Bronchial epithelial cell (primary cell): ENCODE results near the gene EPHB1. TPM values are rescaled to one million over a fixed set of nuclear protein-coding genes. Genes with fewer than 3 reads are reported as not detected.

Experiments
- DNase-seq: peaks from one replicate; pipeline ENCODE4 v3.0.0-alpha.2; 2010; ENCODE audit warnings: low read depth
- FAIRE-seq: peaks from 2 replicates; lab custom pipeline; 2011; peaks lifted over from hg19 to GRCh38; lab: Jason Lieb, UNC
- H3K27me3 ChIP-seq: 2 replicates; pipeline ENCODE4 v1.5.1; 2011; ENCODE audit warnings: low read length; ENCODE audit not compliant: control insufficient read depth, insufficient read depth
- H3K36me3 ChIP-seq: 2 replicates; pipeline ENCODE4 v1.5.1; 2011; ENCODE audit warnings: low read length; ENCODE audit not compliant: control insufficient read depth, insufficient read depth
- H3K4me3 ChIP-seq: 2 replicates; pipeline ENCODE4 v1.5.1; 2011; ENCODE audit warnings: mild to moderate bottlenecking, low read depth, low read length, control low read depth
- total RNA-seq: library from RNA; depleted of rRNA; stranded (reverse); fragments of >200 nt; gene quantifications from 2 replicates; pipeline ENCODE4 v1.2.1, GENCODE V29; 2014
- TF ChIP-seq, protein P1 (sequence below): IDR thresholded peaks from 2 replicates; pipeline ENCODE4 v1.5.1; 2011; ENCODE audit warnings: mild to moderate bottlenecking, moderate library complexity, low read length, control low read depth, inconsistent platforms; ENCODE audit not compliant: insufficient read depth, severe bottlenecking

Gene EPHB1
- total RNA-seq, 1 donor from 2014 or later, result under 0.01 TPM

GRCh38 chr3:135216659-135217058, 421.6 kb downstream of the EPHB1 start:
- FAIRE-seq, result no peak
- no peak for DNase-seq

GRCh38 chr3:135217730-135218129, 422.7 kb downstream of the EPHB1 start:
- H3K36me3 ChIP-seq, result no peaks in the 10 kb centered on the region
- FAIRE-seq (no peak), DNase-seq (no peak)
- TF ChIP-seq, protein P1, sequence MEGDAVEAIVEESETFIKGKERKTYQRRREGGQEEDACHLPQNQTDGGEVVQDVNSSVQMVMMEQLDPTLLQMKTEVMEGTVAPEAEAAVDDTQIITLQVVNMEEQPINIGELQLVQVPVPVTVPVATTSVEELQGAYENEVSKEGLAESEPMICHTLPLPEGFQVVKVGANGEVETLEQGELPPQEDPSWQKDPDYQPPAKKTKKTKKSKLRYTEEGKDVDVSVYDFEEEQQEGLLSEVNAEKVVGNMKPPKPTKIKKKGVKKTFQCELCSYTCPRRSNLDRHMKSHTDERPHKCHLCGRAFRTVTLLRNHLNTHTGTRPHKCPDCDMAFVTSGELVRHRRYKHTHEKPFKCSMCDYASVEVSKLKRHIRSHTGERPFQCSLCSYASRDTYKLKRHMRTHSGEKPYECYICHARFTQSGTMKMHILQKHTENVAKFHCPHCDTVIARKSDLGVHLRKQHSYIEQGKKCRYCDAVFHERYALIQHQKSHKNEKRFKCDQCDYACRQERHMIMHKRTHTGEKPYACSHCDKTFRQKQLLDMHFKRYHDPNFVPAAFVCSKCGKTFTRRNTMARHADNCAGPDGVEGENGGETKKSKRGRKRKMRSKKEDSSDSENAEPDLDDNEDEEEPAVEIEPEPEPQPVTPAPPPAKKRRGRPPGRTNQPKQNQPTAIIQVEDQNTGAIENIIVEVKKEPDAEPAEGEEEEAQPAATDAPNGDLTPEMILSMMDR, result no peak
- H3K4me3 ChIP-seq, result no peak overlapping the region
- no peaks in the 10 kb centered on the region for H3K27me3 ChIP-seq

More at GRCh38 chr3:135216659-135217058, 421.6 kb downstream of the EPHB1 start:
- Histone ChIP-seq H3K27me3 (no peaks in the 10 kb centered on the region), H3K36me3 (no peaks in the 10 kb centered on the region), H3K4me3 (no peak overlapping the region)
- TF ChIP-seq, protein P1, result no peak

DNA sequence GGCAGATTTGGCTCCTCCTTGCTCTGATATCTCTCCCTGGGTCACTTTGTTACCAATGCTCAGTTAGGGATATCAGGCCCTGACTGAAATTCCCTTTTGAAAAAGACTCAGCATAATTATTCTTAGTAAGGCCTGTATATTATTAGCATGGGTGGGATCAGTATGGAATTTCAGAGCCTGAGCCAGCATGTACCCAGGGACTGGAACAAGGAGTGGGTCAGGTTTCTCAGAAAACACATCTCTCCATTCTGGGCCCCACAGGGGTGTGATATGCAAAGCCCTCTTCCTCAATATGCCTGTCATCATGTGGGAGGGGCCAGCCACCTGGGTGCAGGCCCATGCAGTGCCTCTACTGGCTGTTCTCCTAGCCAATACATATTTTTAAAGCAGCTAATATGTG, 423.2 kb downstream of the EPHB1 start:
- DNase-seq, result no peak
- H3K36me3 ChIP-seq, result no peaks in the 10 kb centered on the region
- no peak for FAIRE-seq
- no peaks in the 10 kb centered on the region for H3K27me3 ChIP-seq
- TF ChIP-seq, protein P1, result no peak
- no peak overlapping the region for H3K4me3 ChIP-seq

DNA sequence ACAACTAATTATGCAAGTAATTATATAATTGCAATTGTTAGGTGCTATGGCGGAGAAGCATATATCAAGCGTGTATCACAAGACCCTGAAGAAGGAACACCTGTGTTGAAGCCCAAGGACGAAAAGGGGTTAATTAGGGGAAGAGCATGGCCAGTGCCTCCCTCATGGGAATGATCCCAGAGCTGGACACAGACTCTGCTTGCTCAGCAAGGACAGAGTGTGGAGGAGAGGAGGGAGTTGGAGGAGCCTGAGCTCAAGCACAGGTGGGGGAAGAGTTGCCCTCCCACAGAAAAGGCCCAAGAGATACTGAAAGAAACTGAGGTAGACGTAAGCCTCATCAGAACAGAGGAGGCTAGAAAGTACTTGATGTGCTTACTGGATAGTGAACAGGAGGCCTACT, 423.7 kb downstream of the EPHB1 start:
- DNase-seq (no peak), FAIRE-seq (no peak)
- TF ChIP-seq, protein P1, result no peak
- Histone ChIP-seq H3K27me3 (no peaks in the 10 kb centered on the region), H3K36me3 (no peaks in the 10 kb centered on the region), H3K4me3 (no peak overlapping the region)

DNA sequence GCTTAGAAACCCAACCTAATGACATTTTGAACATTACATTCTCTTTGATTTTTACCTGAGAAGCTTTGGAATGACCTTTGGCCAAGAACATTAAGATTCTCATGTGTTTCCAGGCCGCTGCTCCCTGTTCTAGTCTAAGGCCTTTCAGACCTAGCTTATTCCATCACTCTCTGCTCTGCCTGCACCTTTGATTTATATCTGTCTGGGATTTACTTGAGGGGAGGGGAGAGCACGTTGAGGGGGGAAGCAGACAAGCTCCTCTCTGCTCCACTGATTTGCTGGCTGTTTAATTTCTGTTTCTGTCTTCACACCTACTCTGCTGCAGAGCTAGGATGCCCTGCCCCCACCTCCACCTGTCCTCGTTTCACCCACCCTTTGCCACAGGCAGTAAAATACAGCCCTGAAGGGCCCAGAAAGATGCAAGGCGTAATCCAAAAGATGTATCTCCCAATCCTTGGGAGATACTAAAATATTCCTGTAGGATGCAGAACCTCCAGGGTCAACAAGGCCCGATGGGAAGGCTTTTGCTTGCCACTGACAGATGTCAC, 429.8 kb downstream of the EPHB1 start:
- no peak overlapping the region for H3K4me3 ChIP-seq
- no peaks in the 10 kb centered on the region for H3K36me3 ChIP-seq
- FAIRE-seq (no peak), DNase-seq (no peak)
- TF ChIP-seq, protein P1, result no peak
- H3K27me3 ChIP-seq, result no peaks in the 10 kb centered on the region

- Histone ChIP-seq H3K4me3 (no peak overlapping the region), H3K27me3 (no peaks in the 10 kb centered on the region), H3K36me3 (no peaks in the 10 kb centered on the region)
- DNase-seq (no peak), FAIRE-seq (no peak)
- TF ChIP-seq, protein P1, result no peak
These were observed 431.0 kb downstream of the EPHB1 start for GRCh38 chr3:135226057-135226456.
